Endodermal cell (in vitro differentiated cells): ENCODE results near the gene SERPINB12. TPM values are rescaled to one million over a fixed set of nuclear protein-coding genes. Genes with fewer than 3 reads are reported as not detected.

Experiments
- DNase-seq: peaks from one replicate; pipeline ENCODE4 v3.0.0-alpha.2; 2017
- H3K27ac ChIP-seq: 2 replicates; pipeline ENCODE4 v1.5.1; 2013; ENCODE audit warnings: mild to moderate bottlenecking, low read depth, low read length, moderate library complexity
- H3K27me3 ChIP-seq: 2 replicates; pipeline ENCODE4 v1.6.1; 2013; ENCODE audit warnings: mild to moderate bottlenecking, low read length, moderate library complexity; ENCODE audit not compliant: insufficient read depth, control insufficient read depth, poor library complexity, severe bottlenecking
- H3K36me3 ChIP-seq: 2 replicates; pipeline ENCODE4 v1.7.0; 2013; ENCODE audit warnings: mild to moderate bottlenecking, low read length, moderate library complexity; ENCODE audit not compliant: control insufficient read depth, insufficient read depth
- H3K4me1 ChIP-seq: one replicate; pipeline ENCODE4 v1.7.0; 2013; ENCODE audit warnings: low read length; ENCODE audit not compliant: control insufficient read depth, insufficient read depth
- H3K4me3 ChIP-seq: 2 replicates; pipeline ENCODE4 v1.5.1; 2013; ENCODE audit warnings: mild to moderate bottlenecking, low read length, moderate library complexity
- H3K9ac ChIP-seq: 2 replicates; pipeline ENCODE4 v1.6.1; 2013; ENCODE audit warnings: mild to moderate bottlenecking, low read length, moderate library complexity; ENCODE audit not compliant: poor library complexity, severe bottlenecking; ENCODE audit errors: extremely low read depth
- H3K9me3 ChIP-seq: 2 replicates; pipeline ENCODE4 v1.6.1; 2013; ENCODE audit warnings: mild to moderate bottlenecking, low read length, moderate library complexity; ENCODE audit not compliant: control insufficient read depth
- H3K27ac Mint-ChIP-seq: 2 replicates; pipeline ENCODE4 v1.8.0; 2020; ENCODE audit warnings: mixed read lengths
- H3K27me3 Mint-ChIP-seq: 2 replicates; pipeline ENCODE4 v1.8.0; 2021; ENCODE audit warnings: mild to moderate bottlenecking, mixed read lengths; ENCODE audit not compliant: insufficient read depth
- H3K36me3 Mint-ChIP-seq: 2 replicates; pipeline ENCODE4 v1.8.0; 2020; ENCODE audit warnings: low read depth, mixed read lengths
- H3K4me1 Mint-ChIP-seq: 2 replicates; pipeline ENCODE4 v1.8.0; 2020; ENCODE audit warnings: mixed read lengths
- H3K4me3 Mint-ChIP-seq: 2 replicates; pipeline ENCODE4 v1.8.0; 2020; ENCODE audit warnings: mild to moderate bottlenecking, moderate library complexity, mixed read lengths
- H3K9me3 Mint-ChIP-seq: 2 replicates; pipeline ENCODE4 v1.8.0; 2020; ENCODE audit warnings: mild to moderate bottlenecking, mixed read lengths
- whole genome bisulfite sequencing, 2 experiments: methylation state at CpG; one replicate each; pipeline versions ENCODE4 v1.1.5 to v1.1.7; 2013; ENCODE audit warnings: missing lambda C conversion rate in 2 of 2, mixed read lengths in 1 of 2; ENCODE audit not compliant: insufficient coverage in 1 of 2, insufficient read length in 1 of 2; 5-methylcytosine and 5-hydroxymethylcytosine counted together
- total RNA-seq, 2 donors: library from RNA; stranded (reverse); fragmentation: NEBNext Ultra II Directional in 1 of 2; extraction: Animal tissue kit (Norgen Biotek cat#: 25700) in 1 of 2; gene quantifications; 2 replicates in 1 of 2; 3 replicates in 1 of 2; pipeline ENCODE4 v1.2.1, GENCODE V29; 2021
- TF ChIP-seq, protein P1 (sequence below): fragments of 200-600 bp; sonication (generic); conservative IDR thresholded peaks from 2 replicates; pipeline ENCODE4 v1.5.0; 2021; ENCODE audit warnings: antibody characterized with exemption, mild to moderate bottlenecking

SERPINB12 gene
- total RNA-seq, 2 donors from 2014 or later = not detected

DNA sequence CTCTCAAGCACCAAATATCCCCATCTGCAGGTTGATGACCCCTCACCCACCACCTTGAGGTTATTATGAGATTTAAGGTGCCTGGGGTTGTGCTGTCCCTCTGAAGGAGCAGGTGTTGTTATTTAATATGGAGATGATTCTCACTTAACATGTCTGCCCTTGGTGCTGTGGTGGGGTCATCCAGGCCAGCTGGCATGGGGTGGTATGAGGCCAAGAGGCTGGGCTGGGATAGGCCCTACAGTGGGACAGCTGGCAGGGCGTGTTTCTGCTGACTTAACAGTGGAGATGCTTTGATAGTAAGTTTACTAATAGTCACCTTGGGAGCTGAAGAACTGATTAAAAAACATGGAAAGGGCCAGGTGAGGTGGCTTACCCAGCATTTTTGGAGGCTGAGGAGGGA lies 22.4 kb downstream of the SERPINB12 start:
- Mint-ChIP-seq H3K27me3 (peaks cover 4% of the 10 kb centered on the region), H3K27ac (no peak overlapping the region), H3K36me3 (no peaks in the 10 kb centered on the region), H3K9me3 (no peaks in the 10 kb centered on the region), H3K4me1 (no peaks in the 10 kb centered on the region), H3K4me3 (no peak overlapping the region)
- Histone ChIP-seq H3K9ac (no peak overlapping the region), H3K36me3 (no peaks in the 10 kb centered on the region), H3K4me3 (no peak overlapping the region), H3K27me3 (peaks cover 4% of the 10 kb centered on the region), H3K4me1 (no peaks in the 10 kb centered on the region), H3K27ac (no peak overlapping the region), H3K9me3 (no peaks in the 10 kb centered on the region)
- 84% methylated on average over 1 of the region's 1 CpG; no CpG with 5 or more reads in 1 of the 2 experiments for WGBS, 2 experiments
- TF ChIP-seq, protein P1, sequence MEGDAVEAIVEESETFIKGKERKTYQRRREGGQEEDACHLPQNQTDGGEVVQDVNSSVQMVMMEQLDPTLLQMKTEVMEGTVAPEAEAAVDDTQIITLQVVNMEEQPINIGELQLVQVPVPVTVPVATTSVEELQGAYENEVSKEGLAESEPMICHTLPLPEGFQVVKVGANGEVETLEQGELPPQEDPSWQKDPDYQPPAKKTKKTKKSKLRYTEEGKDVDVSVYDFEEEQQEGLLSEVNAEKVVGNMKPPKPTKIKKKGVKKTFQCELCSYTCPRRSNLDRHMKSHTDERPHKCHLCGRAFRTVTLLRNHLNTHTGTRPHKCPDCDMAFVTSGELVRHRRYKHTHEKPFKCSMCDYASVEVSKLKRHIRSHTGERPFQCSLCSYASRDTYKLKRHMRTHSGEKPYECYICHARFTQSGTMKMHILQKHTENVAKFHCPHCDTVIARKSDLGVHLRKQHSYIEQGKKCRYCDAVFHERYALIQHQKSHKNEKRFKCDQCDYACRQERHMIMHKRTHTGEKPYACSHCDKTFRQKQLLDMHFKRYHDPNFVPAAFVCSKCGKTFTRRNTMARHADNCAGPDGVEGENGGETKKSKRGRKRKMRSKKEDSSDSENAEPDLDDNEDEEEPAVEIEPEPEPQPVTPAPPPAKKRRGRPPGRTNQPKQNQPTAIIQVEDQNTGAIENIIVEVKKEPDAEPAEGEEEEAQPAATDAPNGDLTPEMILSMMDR = no peak
- DNase-seq = no peak

DNA sequence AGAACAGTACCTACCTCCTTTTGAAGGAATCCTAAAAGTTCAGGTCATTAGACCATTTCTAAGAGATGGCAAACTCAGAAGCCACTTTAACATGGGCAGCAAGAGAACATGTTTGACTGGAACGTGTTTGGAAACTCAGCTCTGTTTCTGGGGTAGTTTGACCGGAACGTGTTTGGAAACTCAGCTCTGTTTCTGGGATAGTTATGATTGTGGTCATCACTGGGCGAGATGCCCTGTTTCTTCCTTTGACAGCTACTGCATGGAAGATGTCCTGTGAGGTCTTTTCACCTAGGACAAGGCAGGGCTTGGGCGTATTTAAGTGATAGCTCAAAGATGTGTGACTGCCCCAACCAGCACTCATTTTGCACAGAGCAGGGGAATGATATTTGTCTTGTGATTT lies 25.1 kb downstream of the SERPINB12 start:
- Histone ChIP-seq H3K4me3 (no peak overlapping the region), H3K9ac (no peak overlapping the region), H3K27me3 (peaks cover 4% of the 10 kb centered on the region), H3K4me1 (no peaks in the 10 kb centered on the region), H3K36me3 (no peaks in the 10 kb centered on the region), H3K27ac (no peak overlapping the region), H3K9me3 (no peaks in the 10 kb centered on the region)
- H3K9me3 Mint-ChIP-seq = no peaks in the 10 kb centered on the region
- no peak overlapping the region for H3K4me3 Mint-ChIP-seq
- no peaks in the 10 kb centered on the region for H3K4me1 Mint-ChIP-seq
- TF ChIP-seq, protein P1 = no peak
- H3K36me3 Mint-ChIP-seq = no peaks in the 10 kb centered on the region
- 91 to 100% methylated on average over 3 to 5 of the region's 5 CpGs for WGBS, 2 experiments
- DNase-seq = no peak
- H3K27ac Mint-ChIP-seq = no peak overlapping the region
- H3K27me3 Mint-ChIP-seq = peaks cover 4% of the 10 kb centered on the region

DNA sequence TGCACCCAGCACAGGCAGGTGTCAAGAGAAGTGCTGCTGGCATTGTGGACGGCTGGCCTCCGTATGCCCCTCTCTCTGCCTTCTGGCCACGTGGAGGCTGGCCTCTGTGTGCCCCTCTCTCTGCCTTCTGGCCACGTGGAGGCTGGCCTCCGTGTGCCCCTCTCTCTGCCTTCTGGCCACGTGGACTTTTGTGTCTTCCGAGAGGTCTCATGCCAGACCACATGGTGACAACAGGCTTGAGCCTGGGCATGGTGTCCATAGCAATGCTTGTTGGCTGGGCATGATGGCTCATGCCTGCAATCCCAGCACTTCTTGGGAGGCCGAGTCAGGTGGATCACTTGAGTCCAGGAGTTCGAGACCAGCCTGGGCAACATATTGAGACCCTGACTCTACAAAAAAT lies 25.7 kb downstream of the SERPINB12 start:
- Histone ChIP-seq H3K27ac (no peak overlapping the region), H3K9me3 (no peaks in the 10 kb centered on the region), H3K36me3 (no peaks in the 10 kb centered on the region), H3K4me3 (no peak overlapping the region), H3K27me3 (peaks cover 4% of the 10 kb centered on the region), H3K9ac (no peak overlapping the region), H3K4me1 (no peaks in the 10 kb centered on the region)
- TF ChIP-seq, protein P1 = no peak
- H3K4me3 Mint-ChIP-seq = no peak overlapping the region
- no peaks in the 10 kb centered on the region for H3K9me3 Mint-ChIP-seq
- WGBS, 2 experiments = 71 to 76% methylated on average over 8 to 9 of the region's 9 CpGs
- no peak overlapping the region for H3K27ac Mint-ChIP-seq
- no peaks in the 10 kb centered on the region for H3K4me1 Mint-ChIP-seq
- no peaks in the 10 kb centered on the region for H3K36me3 Mint-ChIP-seq
- H3K27me3 Mint-ChIP-seq = peaks cover 4% of the 10 kb centered on the region
- no peak for DNase-seq
